ENCODE measurements around the gene LIN7A.
"Not testable (repeated sequence)": the region's sequence is repeated elsewhere in the genome, so short reads cannot be mapped to it uniquely, and the experiment has no call there.

Gene LIN7A

DNA sequence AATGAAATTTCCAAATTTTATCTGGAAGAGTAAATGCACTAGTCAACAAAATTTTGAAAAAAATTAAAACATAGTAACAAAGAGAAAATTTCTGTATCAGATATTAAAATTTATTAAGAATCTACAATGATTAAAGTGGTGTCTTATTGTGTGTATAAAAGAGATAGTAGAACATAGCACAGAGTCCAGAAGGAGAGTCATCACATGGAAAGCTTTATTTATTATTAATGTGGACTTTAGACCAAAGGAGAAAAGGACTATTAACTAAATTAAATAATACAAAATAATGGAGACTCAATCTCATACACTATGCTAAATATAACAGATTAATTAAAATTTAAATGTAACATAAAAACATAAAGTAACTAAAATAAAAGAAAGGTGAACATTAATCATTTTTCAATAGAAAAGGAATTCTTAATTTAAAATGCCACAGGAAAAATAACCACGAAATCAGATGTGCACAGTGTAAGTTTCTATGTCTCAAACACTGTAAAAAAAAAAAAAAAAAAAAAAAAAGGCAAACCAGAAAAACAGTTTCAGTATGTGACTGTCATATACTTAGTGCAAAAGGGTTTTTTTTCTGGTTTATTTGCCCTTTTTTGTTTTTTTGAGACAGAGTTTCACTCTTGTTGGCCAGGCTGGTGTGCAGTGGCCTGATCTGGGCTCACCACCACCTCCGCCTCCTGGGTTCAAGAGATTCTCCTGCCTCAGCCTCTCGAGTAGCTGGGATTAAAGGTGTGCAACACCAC, 125.6 kb downstream of the LIN7A start:
- DNase-seq (ENCODE audit: low spot score) = no peak

DNA sequence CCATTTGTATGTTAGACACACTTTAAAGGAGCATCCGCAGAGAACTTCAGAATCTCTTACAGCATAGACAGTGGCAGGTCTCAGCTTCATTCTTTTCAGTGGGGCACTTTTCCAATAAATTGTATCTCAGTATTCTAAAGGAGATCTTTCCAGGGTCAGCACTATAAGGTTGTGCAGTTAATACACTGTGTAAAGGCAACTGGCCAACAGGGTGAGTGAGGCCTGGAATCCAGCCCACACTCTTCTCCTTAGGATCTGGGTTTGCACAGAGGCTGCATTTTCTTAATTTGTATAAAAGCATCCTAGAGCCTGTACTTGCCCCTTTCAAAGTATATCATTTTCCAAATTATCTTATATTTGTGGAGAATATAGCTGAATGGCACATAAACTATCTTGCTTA, 126.9 kb downstream of the LIN7A start:
- DNase-seq (ENCODE audit: low spot score) = no peak

GRCh38 chr12:80807640-80808288, 130.0 kb downstream of the LIN7A start:
- DNase-seq (ENCODE audit: low spot score) = no peak

DNA sequence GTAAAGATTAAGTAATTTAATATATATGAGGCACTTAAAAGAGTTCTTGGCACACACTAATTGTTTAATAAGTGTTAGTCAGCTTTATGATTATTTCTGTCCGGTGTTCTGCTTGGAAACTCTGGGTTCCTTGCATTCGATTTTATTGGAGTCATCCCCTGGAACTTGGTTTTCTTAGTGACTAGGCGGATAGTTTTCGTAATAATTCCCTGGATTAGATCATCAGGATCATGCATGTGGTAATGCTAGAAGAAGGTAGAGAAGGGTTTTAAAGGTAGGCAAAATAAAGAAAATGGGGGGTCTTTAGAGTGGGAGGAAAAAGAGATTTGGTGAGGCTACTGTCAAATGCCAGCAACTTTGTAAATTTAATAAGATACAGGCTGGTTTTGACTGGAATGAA, 132.6 kb downstream of the LIN7A start:
- DNase-seq (ENCODE audit: low spot score) = no peak

- no peak for DNase-seq (ENCODE audit: low spot score)
Measured at GRCh38 chr12:80802652-80803400, 134.9 kb downstream of the LIN7A start.

DNA sequence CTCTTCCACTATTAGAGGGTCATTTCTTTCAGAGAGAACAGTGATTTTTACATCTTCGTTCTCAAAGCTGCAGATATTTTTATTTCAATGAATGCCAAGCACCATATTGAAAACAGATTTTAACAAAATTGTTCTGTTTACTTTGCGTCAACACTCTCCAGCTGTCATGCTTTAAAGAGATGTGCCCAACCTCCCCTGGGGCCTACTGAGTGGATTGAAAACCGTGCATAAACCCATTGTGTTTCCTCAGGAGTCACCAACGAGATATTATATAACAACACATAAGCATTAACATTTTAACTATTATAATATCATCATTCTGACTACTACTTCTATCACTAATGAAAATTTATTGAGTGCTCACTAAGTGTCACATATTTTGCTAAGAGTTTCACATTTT, 139.5 kb downstream of the LIN7A start:
- no peak for DNase-seq (ENCODE audit: low spot score)

GRCh38 chr12:80794551-80794950, 143.2 kb downstream of the LIN7A start:
- DNase-seq (ENCODE audit: low spot score) = peak; percentile 16

DNA sequence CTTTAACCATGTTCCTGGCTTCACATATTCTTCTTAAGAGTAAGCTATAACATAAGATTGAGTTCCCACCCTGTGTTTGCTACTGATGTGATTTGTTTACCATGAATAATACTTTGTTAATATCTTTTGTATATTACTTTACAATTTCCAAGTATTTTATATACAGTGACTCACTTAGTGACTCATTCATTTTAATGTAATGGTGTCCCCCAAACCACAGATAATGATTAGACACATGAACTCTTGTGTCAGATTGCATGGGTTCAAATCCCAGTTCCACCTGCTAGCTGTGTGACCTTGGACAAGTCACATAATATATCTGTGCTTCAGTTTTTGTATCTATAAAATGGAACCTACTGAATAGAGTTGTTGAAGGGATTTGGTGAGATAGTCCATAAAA, 144.9 kb downstream of the LIN7A start:
- no peak for DNase-seq (ENCODE audit: low spot score)

DNA sequence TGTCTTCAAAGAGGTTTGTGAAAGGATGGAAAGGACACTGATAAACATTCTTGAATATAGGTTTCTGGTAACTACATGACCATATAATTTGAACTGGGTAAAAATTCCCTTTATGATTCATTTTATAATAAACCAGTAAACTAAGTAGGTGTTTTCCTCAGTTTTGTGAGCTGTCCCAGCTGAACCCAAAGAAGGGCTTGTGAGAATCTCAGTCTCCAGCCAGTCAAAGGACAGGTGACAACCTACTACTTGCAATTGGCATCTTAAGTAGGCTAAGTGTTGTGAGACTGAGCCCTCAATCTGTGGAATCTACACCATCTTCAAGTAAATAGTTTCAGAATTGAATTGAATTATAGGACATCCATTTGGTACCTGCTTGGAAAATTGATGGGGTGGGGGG, 145.9 kb downstream of the LIN7A start:
- no peak for DNase-seq (ENCODE audit: low spot score)

DNA sequence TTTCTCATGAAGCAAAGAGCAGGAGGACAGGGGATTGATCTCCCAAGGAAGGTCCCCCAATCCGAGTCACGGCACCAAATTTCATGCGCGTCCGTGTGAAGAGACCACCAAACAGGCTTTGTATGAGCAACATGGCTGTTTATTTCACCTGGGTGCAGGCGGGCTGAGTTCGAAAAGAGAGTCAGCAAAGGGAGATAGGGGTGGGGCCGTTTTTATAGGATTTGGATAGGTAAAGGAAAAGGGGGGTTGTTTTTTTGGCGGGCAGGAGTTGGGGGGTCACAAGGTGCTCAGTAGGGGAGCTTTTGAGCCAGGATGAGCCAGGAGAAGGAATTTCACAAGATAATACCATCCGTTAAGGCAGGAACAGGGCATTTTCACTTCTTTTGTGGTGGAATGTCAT, 149.3 kb downstream of the LIN7A start:
- DNase-seq (ENCODE audit: low spot score) = not testable (repeated sequence)

DNA sequence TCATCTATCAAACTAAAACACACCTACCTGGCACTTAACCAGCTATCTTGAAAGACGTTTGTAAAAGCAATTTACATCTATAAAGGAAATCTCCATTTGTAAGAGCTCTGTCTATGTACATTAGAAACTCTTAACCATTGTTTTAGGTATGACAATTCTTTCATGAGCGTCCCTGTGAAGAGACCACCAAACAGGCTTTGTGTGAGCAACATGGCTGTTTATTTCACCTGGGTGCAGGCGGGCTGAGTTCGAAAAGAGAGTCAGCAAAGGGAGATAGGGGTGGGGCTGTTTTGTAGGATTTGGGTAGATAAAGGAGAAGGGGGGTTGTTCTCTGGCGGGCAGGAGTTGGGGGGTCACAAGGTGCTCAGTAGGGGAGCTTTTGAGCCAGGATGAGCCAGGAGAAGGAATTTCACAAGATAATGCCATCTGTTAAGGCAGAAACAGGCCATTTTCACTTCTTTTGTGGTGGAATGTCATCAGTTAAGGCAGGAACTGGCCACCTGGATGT, 154.7 kb downstream of the LIN7A start:
- not testable (repeated sequence) for DNase-seq (ENCODE audit: low spot score)

- no peak for DNase-seq (ENCODE audit: low spot score)
Measured at GRCh38 chr12:80781313-80781712, 156.4 kb downstream of the LIN7A start.

DNA sequence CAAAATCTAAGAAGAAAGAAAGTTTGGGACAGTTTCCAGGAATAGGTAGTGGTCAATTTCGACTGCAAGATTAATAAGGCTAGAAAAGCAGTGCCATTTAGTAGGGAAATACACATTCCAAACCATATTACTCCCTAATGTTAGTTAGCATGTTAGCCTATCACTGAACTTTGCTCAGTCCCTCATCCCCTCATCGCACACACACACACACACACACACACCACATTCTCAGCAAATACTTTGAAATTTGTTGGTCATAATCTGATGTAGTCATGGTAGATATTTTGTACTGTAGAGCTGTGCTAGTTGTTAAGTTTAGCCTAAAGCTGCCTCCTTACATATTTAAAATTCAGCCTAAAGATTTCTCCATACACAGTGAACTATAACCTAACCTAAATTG, 157.0 kb downstream of the LIN7A start:
- no peak for DNase-seq (ENCODE audit: low spot score)

DNA sequence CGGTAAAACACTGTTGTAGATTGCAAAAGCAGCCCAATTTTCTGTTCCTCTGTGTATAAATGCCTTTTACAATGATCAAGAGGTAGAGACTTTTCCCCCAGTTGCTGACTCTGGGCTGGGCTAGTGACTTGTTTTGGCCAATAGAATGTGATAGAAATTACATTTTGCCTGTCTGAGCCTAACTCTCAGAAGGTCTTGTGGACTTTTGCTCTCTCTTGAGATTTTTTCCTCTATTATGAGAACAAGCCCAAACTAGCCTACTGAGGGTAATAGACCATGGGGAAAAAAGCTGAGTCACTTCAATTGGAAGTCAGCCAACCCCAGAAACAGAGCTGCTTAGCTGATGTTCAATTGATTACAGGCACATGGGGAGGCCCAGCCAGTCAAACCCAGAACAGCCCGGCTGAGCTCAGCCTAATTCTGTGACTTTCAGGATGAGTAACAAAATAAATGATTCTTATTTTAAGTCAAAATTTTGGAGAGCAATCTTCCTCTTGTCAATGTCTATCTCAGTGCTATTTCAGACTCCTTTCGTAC, 159.7 kb downstream of the LIN7A start:
- DNase-seq (ENCODE audit: low spot score) = peak; percentile 66

DNA sequence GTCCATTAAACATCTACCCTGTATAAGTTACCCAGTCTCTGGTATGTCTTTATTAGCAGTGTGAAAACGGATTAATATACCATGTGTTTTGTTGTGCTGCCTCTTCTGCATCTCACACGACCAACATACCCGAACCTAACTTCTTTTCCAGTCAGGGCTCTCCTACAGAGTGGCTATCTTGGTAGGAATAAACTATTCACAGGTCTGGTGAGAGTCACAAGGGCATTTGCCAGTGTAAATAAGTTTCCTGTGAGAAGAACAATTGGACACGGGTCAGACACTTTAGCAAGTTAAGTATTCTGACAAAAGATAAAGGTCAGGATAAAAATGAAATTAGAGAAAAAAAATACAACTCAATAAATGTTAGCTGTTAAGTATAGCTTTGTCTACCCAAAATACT, 160.1 kb downstream of the LIN7A start:
- DNase-seq (ENCODE audit: low spot score) = no peak

- no peak for DNase-seq (ENCODE audit: low spot score)
Measured at GRCh38 chr12:80776706-80777105, 161.0 kb downstream of the LIN7A start.

DNA sequence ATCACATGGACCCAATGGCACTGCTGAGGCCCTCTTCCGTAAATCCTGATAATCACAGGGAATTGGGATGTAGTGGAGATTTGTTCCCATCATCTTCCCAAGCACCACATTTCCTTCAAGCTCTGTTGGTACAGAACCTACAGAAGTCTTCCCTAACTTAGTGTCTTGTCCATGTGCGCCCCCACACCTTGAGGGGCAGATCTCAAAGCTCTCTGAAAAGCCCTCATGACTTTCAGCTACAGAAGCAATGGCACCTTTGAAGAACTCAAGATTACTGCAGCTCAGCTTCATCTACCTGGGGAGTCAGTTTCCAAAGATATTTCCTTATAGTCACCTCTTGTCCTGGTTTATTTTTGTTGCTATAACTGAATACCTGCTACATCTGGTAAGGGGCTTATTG, 166.8 kb downstream of the LIN7A start:
- no peak for DNase-seq (ENCODE audit: low spot score)

DNA sequence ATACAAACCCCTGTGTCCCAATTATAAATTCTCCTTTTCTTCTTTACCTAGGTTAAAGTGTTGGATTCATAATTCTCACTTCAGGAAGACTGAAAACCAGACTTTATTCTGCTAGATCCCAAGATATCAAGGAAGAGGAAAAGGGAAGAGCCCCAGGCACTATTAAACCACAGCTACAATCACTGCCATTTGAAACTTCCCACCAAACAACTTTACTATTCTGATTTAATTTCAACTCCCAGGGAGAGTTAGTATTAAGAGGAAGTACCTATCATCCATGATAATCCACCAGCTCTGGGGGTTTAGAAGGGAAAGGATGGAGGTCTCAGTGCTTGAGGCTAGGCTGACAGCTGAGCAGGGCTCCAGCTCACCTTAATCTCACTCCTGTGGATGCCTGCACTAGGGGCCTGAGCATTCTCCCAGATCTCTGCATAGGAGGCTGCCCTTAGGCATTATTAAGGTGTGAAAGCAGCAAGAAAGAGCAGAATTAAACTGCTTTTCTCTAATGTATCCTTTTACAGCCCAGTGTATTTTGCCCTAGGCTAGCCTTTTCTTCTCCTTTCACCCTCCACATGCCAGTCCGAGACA, 168.1 kb downstream of the LIN7A start:
- DNase-seq (ENCODE audit: low spot score) = no peak

DNA sequence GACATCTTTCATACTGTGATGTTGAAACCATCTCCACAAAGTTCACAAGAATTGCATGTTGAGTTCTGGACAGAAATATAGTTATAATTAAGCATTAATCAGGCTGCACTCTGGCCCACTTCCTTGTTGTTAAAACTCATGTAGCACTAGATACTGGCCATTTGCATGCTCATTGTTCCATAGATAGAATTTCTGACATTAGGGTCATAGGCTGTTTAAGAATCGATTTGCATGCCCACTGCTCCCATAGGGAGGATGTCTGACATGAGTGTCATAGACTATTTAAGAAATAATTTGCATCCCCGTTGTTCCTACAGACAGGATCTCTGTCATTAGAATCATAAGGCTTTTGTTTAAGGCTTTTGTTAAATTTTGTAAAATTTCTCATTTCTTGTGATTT, 170.8 kb downstream of the LIN7A start:
- no peak for DNase-seq (ENCODE audit: low spot score)

- DNase-seq (ENCODE audit: low spot score) = peak; percentile 14
Measured at GRCh38 chr12:80766210-80766609, 171.5 kb downstream of the LIN7A start.

DNA sequence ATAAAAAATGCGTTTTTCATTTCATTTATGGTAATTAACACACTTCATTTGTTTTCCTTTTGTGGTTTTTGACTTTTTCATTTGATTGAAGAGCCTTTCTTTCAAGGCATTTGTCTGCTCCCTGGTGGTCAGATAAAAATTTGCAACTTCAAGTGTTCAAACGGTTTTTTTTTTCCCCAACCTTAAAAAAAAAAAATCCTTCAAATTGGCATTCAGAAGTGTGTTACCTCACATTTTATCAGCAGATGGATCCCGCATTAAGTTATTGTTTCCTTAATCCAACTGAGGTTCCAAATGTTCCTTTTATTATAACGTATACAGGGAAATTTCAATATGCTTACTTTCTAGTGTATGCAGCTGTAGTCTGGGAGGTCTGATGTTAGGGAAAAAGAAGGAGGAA, 173.9 kb downstream of the LIN7A start:
- DNase-seq (ENCODE audit: low spot score) = peak; percentile 63

DNA sequence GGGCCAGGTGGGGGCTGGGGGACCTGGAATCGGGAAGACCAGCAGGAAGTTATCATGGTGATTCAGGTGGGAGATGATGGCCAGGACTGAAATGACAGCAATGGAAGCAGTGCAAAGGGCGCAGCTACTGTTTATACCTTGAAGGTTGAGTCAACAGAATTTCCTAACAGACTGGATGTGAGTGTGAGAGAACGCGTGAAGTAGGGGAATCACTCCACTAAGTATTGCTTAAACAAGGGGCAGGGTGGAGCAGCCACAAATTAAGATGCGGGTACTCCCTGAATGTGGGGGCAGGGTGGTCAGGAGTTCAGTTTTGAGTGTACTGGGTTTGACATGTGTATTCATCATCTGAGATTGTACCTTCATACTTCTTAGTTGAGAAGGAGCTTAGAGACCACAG, 175.9 kb downstream of the LIN7A start:
- no peak for DNase-seq (ENCODE audit: low spot score)
